ENCODE data around the gene SETBP1.
A peak's percentile ranks its signal among the peaks of the same experiment; 100 is the strongest.

The SETBP1 gene

GRCh38 chr18:44680273-44681075 lies at the start of gene SETBP1:
TSS of gene SETBP1 (plus strand) at chr18:44680888. CDS start at chr18:44701347, 20,459 bp downstream.
- no peak for DNase-seq

DNA sequence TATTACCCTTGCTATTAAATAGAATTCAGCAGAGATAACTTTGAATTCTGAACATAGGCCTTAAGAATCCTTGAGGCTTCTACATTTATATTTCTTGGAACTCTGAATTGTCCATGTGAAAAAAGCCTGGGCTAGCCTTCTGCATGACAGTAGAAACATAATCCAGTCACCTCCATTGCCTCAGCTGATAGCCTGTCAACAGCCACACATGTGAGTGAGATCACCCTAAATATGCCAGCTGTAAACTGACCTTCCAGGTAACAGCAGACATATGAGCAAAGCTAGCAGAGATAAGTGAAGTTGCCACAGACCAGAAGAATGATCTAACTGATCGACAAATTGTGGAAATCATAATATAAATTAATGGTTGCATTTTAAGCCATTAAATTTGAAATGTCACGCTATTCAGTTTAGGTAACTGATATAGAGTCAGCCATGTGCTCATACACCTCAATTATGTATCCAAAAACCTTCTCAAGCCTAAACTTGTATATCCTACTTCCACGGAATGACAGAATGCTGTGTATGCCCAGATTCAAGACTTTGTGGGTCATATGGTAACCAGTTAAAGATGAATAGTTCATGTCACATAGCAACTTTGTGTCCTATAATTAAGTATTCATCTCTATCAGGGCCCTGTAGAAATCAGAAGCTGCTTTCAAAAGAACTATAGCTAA lies 48.1 kb upstream of the SETBP1 start:
- no peak for DNase-seq

DNA sequence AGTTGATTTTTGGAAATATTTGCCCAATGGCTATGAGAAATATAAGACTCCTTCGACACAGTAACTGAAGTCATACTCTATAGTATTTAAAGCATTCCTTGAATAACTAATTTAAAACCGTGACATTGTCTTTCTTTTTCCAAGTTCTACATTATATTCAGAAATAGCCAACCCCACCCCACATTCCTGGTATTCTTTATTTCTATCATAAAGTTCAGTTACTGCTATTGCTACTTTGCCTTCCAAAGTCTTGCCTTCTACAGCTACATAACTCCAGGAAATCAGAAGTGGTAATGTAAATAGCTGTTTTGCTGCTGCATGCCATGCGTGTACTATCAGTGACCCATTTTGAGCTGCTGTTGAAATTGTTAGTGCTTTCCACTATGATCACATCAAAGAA lies 45.1 kb upstream of the SETBP1 start:
- no peak for DNase-seq

GRCh38 chr18:44636241-44636640 lies 44.4 kb upstream of the SETBP1 start:
- no peak for DNase-seq

- no peak for DNase-seq
Measured at GRCh38 chr18:44637210-44638033, 43.3 kb upstream of the SETBP1 start.

- DNase-seq: no peak
Measured at GRCh38 chr18:44638034-44638540, 42.6 kb upstream of the SETBP1 start.

DNA sequence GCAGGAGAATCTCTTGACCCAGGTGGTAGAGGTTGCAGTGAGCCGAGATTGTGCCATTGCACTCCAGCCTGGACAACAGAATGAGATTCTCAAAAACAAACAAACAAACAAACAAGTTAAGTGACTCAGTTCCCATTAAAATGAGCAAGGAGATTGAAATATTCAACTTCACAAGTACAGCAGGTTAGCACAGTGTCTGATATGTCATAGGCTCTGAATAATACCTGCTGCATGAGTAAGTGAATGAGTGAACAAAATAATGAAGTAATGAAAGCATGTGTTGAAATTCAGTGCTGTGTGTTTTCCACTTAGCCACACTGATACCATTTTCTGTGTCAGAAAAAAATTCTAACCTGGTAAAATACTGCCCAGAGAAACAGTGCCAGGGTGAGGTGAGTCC lies 41.9 kb upstream of the SETBP1 start:
- DNase-seq: no peak

- no peak for DNase-seq
Measured at GRCh38 chr18:44643004-44643403, 37.7 kb upstream of the SETBP1 start.

- no peak for DNase-seq
Measured at GRCh38 chr18:44651478-44651877, 29.2 kb upstream of the SETBP1 start.

GRCh38 chr18:44651918-44652572 lies 28.6 kb upstream of the SETBP1 start:
- no peak for DNase-seq

DNA sequence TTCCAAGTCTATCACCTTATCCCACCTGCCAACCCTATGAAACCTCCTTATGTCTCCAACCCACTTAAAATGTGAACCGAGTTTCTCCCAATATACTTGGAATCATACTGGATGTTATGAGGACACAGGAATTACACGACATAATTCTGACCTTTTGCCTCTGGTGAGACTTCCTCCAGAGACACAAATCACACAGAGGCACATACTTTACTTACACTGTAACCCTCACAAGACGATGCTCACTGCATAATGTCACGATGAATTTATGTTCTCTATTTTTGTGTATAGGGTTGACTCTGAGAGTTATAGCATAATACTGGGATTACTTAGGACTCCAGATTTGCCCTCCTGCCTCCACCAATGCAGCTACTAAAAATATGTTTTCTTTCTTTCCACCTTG lies 28.0 kb upstream of the SETBP1 start:
- no peak for DNase-seq

GRCh38 chr18:44654573-44654972 lies 26.1 kb upstream of the SETBP1 start:
- no peak for DNase-seq

DNA sequence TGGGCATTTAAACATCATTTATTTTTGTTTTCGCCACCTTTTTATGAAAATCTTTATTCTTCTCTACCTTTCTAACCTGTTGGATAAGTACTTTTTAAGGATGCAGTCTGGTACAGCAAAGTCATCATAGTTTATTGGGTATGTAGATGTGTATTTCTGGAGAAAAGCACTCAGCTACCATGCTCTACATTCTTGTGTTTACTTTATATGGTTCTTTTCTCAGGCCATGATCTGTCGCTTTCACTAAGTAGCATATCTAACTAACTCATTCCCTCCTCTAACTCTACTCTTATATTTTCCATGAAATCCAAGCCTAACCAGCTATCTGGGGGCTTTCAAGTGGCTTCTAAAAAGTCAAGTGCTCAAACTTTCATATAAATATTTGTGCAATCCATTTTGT lies 25.3 kb upstream of the SETBP1 start:
- no peak for DNase-seq

- no peak for DNase-seq
Measured at GRCh38 chr18:44659771-44660170, 20.9 kb upstream of the SETBP1 start.

GRCh38 chr18:44668270-44668975 lies 12.3 kb upstream of the SETBP1 start:
- no peak for DNase-seq

- DNase-seq: no peak
Measured at GRCh38 chr18:44671914-44672313, 8.8 kb upstream of the SETBP1 start.

DNA sequence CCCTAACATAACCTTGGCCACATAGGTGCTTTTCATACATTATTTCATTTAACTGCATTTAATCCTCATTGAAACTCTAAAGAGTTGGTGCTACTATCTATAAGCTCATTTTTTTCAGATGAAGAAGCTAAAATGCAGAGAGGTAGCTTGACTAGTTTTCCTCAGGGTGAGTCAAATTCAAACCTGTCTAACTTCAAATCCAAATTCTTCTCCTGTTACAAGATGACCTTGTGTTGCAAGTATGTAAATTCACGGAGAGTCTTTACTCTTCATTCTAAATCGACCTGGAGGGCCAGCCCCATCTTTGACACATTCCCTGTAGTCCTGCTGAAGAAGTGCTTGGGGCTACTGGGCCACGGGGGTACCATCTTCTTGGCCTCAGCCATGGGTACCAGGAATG lies 8.2 kb upstream of the SETBP1 start:
- no peak for DNase-seq

GRCh38 chr18:44673256-44673880 lies 7.3 kb upstream of the SETBP1 start:
- no peak for DNase-seq

DNA sequence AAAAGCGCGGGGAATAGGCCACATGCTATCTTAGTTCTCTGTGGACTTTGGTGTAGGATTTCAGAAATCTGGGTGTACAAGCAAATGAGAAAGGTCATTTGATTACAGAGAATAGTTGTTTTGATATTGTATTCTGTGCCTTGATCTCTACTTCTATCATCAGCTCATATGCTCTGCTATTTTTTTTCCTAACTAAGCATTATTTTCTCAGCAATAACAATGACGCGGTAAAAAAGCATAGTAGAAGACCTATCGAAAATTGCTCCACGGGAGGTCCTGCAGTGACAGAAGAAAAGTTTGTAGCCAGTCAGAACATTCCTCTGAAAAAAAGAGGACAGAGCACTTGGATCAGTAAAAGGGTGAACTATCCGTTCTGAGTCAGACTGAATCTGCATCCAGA lies 2.8 kb upstream of the SETBP1 start:
- no peak for DNase-seq

DNA sequence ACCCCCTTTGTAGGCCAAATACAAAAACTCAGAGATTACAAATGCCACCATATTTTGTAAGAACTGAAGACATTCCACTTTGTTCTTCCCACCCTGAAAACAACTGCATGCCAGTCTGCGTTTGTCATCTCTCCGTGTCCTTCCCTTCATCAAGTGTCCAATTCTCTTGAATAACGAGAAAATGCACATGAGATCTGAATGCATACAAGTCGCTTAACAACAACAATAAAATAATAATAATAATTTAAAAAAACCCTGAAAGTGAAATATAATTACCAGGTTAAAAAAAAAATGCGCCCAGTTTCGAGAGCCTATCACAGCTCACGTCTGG lies 2.0 kb upstream of the SETBP1 start:
- no peak for DNase-seq

GRCh38 chr18:44679056-44679913 lies 1.4 kb upstream of the SETBP1 start:
- DNase-seq: peak; percentile 26 to 43
